Spleen (tissue), 3 donors: ENCODE data around the gene FRAS1.
"Not testable (repeated sequence)": the region's sequence is repeated elsewhere in the genome, so short reads cannot be mapped to it uniquely, and the experiment has no call there.

Experiments used
- POLR2A ChIP-seq, 3 donors: fragments of 450-650 bp; IDR thresholded peaks; one replicate each; pipeline ENCODE4 v1.5.1; 2017; ENCODE audit warnings: antibody characterized with exemption in 3 of 3, mild to moderate bottlenecking in 1 of 3
- POLR2AphosphoS5 ChIP-seq, 3 donors: sonication (generic); formaldehyde crosslinking; IDR thresholded peaks; one replicate each; pipeline ENCODE4 v1.5.1; 2017; ENCODE audit warnings: antibody characterized with exemption in 3 of 3

- TF ChIP-seq POLR2A, POLR2AphosphoS5 (IDR thresholded peaks at IDR 0.05): not testable (repeated sequence)
Observed at GRCh38 chr4:78506260-78506659, 449.1 kb downstream of the FRAS1 start.
